Calu3 (cell line): ENCODE data around the gene HBG2. TPM values are rescaled to one million over a fixed set of nuclear protein-coding genes. Genes with fewer than 3 reads are reported as not detected.
"Not testable (repeated sequence)": the region's sequence is repeated elsewhere in the genome, so short reads cannot be mapped to it uniquely, and the experiment has no call there.

Source experiments
- BruUV-seq: library from RNA; stranded (reverse); fragments of 400-500 nt; replicated peaks from 2 replicates; lab custom pipeline; 2021; lab: Mats Ljungman, UMichigan
- CTCF ChIA-PET: fragments of 300-600 bp; sonication (Branson Sonifier 250); formaldehyde crosslinking; loops from one replicate; lab custom pipeline; 2022; ENCODE audit warnings: antibody characterized with exemption; lab: Charles Lee
- DNase-seq: peaks from one replicate; pipeline ENCODE4 v3.0.0; 2022
- H3K27ac Mint-ChIP-seq: one replicate; pipeline ENCODE4 v1.8.0; 2022; ENCODE audit warnings: mixed read lengths; ENCODE audit not compliant: unreplicated experiment
- H3K27me3 Mint-ChIP-seq: one replicate; pipeline ENCODE4 v1.8.0; 2022; ENCODE audit warnings: mixed read lengths; ENCODE audit not compliant: unreplicated experiment
- H3K36me3 Mint-ChIP-seq: one replicate; pipeline ENCODE4 v1.8.0; 2022; ENCODE audit warnings: mild to moderate bottlenecking, moderate library complexity, mixed read lengths; ENCODE audit not compliant: insufficient read depth, unreplicated experiment
- H3K4me1 Mint-ChIP-seq: one replicate; pipeline ENCODE4 v1.8.0; 2022; ENCODE audit warnings: mild to moderate bottlenecking, low read depth, mixed read lengths; ENCODE audit not compliant: unreplicated experiment
- H3K4me3 Mint-ChIP-seq: one replicate; pipeline ENCODE4 v1.8.0; 2022; ENCODE audit warnings: mild to moderate bottlenecking, low read depth, moderate library complexity, mixed read lengths; ENCODE audit not compliant: unreplicated experiment
- H3K9me3 Mint-ChIP-seq: one replicate; pipeline ENCODE4 v1.8.0; 2022; ENCODE audit warnings: low read depth, mixed read lengths; ENCODE audit not compliant: unreplicated experiment
- intact Hi-C: fragments of 100-400 bp; cut with micrococcal nuclease; formaldehyde crosslinking; loops from one replicate; pipeline ENCODE4 v1.10.0; 2022; ENCODE audit not compliant: unreplicated experiment
- total RNA-seq: library from RNA; stranded (reverse); gene quantifications from 2 replicates; pipeline ENCODE4 v1.2.3, GENCODE V29; 2022
- TF ChIP-seq, protein P1 (sequence below): fragments of 200-600 bp; IDR thresholded peaks from one replicate; pipeline ENCODE4 v1.8.0; 2022; ENCODE audit warnings: antibody characterized with exemption; ENCODE audit not compliant: unreplicated experiment

The HBG2 gene
- total RNA-seq, 1 experiment from 2014 or later = not detected

DNA sequence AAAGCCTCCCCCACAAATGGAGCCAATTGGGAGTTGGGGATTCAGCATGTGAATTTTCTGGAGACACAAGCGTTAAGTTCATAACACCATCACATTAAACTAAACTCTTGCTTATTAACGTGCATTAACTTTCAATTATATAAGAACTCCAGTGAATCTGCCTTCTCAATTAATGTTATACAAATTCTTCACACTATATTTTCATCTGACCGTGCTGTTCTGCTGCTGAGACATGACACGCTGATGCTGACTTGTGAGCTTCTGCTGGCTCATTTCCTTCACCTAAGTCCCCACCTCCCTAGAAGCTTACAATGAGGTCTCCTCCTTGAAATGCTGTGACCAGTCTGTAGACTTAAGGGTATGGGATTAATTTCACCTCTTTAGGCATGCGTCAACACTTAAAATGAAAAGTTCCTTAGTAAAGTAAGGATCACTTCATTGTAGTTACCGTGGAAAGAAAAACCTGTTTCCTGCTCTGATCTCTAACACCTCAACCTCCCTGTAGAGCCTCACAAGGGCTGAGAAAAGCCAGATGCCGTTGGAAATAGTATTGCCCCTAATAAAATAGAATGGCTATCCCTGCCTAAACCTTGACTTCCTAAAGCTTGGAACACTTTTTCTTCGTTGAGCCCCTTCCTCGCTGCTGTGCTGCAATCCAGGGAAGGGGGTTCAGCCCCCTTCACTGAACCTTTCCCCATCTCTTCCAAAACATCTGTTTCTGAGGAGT lies 2.2 kb downstream of the HBG2 start:
- Mint-ChIP-seq H3K36me3 (no peaks in the 10 kb centered on the region), H3K4me3 (no peak overlapping the region), H3K4me1 (no peaks in the 10 kb centered on the region), H3K27ac (no peak overlapping the region), H3K9me3 (peaks cover 3% of the 10 kb centered on the region), H3K27me3 (peaks cover 34% of the 10 kb centered on the region)
- no peak for DNase-seq
- TF ChIP-seq, protein P1, sequence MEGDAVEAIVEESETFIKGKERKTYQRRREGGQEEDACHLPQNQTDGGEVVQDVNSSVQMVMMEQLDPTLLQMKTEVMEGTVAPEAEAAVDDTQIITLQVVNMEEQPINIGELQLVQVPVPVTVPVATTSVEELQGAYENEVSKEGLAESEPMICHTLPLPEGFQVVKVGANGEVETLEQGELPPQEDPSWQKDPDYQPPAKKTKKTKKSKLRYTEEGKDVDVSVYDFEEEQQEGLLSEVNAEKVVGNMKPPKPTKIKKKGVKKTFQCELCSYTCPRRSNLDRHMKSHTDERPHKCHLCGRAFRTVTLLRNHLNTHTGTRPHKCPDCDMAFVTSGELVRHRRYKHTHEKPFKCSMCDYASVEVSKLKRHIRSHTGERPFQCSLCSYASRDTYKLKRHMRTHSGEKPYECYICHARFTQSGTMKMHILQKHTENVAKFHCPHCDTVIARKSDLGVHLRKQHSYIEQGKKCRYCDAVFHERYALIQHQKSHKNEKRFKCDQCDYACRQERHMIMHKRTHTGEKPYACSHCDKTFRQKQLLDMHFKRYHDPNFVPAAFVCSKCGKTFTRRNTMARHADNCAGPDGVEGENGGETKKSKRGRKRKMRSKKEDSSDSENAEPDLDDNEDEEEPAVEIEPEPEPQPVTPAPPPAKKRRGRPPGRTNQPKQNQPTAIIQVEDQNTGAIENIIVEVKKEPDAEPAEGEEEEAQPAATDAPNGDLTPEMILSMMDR = no peak
- BruUV-seq = no TSS peak
- intact Hi-C loops = no loop called here
- CTCF ChIA-PET = no interaction called here

DNA sequence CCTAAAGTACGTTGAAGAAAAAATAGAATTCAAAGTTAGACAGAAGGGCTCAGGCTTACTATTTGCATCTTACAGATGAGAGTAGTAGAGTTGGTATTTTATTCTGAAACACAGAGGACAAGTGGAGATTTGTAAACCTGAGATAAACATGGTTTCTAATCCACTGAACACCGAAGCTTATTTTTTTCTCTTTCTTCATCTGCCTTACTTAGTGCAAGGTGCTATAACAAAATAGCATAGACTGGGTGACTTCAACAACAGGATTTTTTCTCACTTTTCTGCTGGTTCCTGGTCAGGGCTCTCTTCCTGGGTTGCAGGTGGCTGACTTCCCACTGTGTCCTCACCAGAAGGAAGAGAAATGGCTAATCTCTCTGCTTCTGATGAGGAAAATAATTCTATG lies 2.8 kb downstream of the HBG2 start:
- no TSS peak for BruUV-seq
- no peak overlapping the region for H3K27ac Mint-ChIP-seq
- no peak for DNase-seq
- TF ChIP-seq, protein P1 = no peak
- H3K9me3 Mint-ChIP-seq = peaks cover 3% of the 10 kb centered on the region
- H3K4me3 Mint-ChIP-seq = no peak overlapping the region
- peaks cover 40% of the 10 kb centered on the region for H3K27me3 Mint-ChIP-seq
- H3K4me1 Mint-ChIP-seq = no peaks in the 10 kb centered on the region
- CTCF ChIA-PET = no interaction called here
- H3K36me3 Mint-ChIP-seq = no peaks in the 10 kb centered on the region
- intact Hi-C loops = no loop called here

DNA sequence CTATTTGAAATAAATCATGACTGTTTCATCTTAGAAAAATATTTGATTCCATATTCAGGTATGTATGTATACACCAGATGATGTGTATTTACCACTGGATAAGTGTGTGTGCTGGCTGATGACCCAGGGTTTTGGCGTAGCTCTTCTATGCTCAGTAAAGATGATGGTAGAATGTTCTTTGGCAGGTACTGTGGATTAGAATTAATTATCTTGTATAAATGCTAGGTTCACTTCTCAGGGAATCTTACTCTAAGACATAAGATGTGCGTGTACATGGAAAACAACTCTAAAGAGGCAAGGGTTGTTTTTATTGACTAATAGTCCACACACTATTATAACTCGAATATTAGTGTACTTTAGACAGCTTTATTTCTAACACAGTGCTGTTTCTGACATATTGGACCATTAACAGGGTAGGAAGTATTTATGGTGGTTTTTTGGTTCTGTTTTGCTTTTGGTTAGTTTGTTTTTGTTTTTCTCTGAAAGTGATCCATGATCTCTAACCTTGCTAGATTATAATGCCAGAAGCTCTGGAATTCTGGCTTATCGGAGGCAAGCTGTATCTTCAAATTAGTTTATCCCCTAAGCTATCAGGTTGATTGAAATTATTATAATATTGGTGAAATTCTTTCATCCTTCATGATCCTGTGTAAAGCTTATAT lies 3.9 kb downstream of the HBG2 start:
- DNase-seq = no peak
- no peaks in the 10 kb centered on the region for H3K4me1 Mint-ChIP-seq
- no peak overlapping the region for H3K27ac Mint-ChIP-seq
- TF ChIP-seq, protein P1 = no peak
- no TSS peak for BruUV-seq
- H3K4me3 Mint-ChIP-seq = no peak overlapping the region
- peaks cover 3% of the 10 kb centered on the region for H3K9me3 Mint-ChIP-seq
- intact Hi-C loops = no loop called here
- CTCF ChIA-PET = no interaction called here
- no peaks in the 10 kb centered on the region for H3K36me3 Mint-ChIP-seq
- H3K27me3 Mint-ChIP-seq = peaks cover 51% of the 10 kb centered on the region

DNA sequence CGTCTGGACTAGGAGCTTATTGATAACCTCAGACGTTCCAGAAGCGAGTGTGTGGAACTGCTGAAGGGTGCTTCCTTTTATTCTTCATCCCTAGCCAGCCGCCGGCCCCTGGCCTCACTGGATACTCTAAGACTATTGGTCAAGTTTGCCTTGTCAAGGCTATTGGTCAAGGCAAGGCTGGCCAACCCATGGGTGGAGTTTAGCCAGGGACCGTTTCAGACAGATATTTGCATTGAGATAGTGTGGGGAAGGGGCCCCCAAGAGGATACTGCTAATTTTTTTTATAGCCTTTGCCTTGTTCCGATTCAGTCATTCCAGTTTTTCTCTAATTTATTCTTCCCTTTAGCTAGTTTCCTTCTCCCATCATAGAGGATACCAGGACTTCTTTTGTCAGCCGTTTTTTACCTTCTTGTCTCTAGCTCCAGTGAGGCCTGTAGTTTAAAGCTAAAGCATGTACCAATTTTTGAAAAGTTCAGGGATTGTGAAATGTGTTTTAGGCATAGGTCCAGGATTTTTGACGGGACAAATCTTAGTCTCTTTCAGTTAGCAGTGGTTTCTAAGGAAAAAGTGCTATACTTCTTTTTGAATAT lies 4.7 kb downstream of the HBG2 start, which contains the start of gene HBG1:
HBG1 (minus strand) TSS at position 51 of the 590 bp plus-strand sequence. CDS start 53 bp downstream, outside the sequence.
- H3K4me3 Mint-ChIP-seq, H3K27ac Mint-ChIP-seq, H3K4me1 Mint-ChIP-seq, DNase-seq, BruUV-seq, intact Hi-C loops, CTCF ChIA-PET, H3K36me3 Mint-ChIP-seq, H3K9me3 Mint-ChIP-seq: not testable (repeated sequence)
- peaks cover 58% of the 10 kb centered on the region for H3K27me3 Mint-ChIP-seq

DNA sequence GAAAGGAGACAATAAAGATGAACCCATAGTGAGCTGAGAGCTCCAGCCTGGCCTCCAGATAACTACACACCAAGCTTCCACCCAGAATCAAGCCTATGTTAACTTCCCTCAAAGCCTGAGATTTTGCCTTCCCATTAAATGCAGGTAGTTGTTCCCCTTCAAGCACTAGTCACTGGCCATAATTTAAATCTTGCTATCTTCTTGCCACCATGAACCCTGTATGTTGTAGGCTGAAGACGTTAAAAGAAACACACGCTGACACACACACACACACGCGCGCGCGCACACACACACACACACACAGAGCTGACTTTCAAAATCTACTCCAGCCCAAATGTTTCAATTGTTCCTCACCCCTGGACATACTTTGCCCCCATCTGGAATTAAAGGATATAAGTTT lies 6.1 kb downstream of the HBG2 start:
- not testable (repeated sequence) for BruUV-seq

More for the DNA sequence above, 6.1 kb downstream of the HBG2 start:
- H3K9me3 Mint-ChIP-seq, DNase-seq, H3K4me3 Mint-ChIP-seq, intact Hi-C loops, H3K36me3 Mint-ChIP-seq, H3K4me1 Mint-ChIP-seq, H3K27ac Mint-ChIP-seq: not testable (repeated sequence)
- CTCF ChIA-PET = interaction anchor here (0.7 kb wide), 1 partner anchor 20 kb away, joined by 3 read pairs; no protein-coding TSS in a partner anchor
- peaks cover 63% of the 10 kb centered on the region for H3K27me3 Mint-ChIP-seq
